GM12864 (cell line): ENCODE results near the gene PTPRR.

Source experiments
- DNase-seq: peaks from one replicate; pipeline ENCODE4 v3.0.0-alpha.2; 2011; ENCODE audit warnings: low read depth
- H3K4me3 ChIP-seq: 2 replicates; pipeline ENCODE4 v1.5.1; 2011; ENCODE audit warnings: mild to moderate bottlenecking, low read depth, low read length, control low read depth
- CTCF ChIP-seq: IDR thresholded peaks from 2 replicates; pipeline ENCODE4 v1.5.1; 2011; ENCODE audit warnings: low read depth, mild to moderate bottlenecking, moderate library complexity, low read length, control low read depth, inconsistent platforms; ENCODE audit errors: missing control alignments

PTPRR gene

DNA sequence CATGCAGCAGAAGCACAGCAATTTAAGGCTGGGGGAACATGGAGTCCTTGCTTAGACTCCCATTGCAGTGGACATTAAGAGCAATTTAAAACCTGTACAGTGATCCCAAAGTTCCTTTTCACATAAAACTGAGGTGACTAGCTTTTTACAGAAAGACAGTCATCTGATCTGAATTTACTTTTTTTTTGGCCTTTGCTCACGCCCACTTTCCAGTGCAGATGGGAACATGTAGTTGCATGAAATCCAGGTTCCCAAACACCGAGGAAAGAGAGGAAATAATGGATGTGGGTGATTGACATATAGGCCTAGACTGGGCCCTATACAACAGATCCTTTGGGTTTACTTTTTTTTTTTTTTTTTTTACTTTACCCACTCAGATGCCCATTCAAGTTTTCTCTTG lies 156.9 kb downstream of the PTPRR start:
- H3K4me3 ChIP-seq = no peak overlapping the region
- no peak for DNase-seq
- TF ChIP-seq CTCF = no peak

GRCh38 chr12:70762000-70762399 lies 158.5 kb downstream of the PTPRR start:
- H3K4me3 ChIP-seq = no peak overlapping the region
- DNase-seq = no peak
- TF ChIP-seq CTCF = no peak

DNA sequence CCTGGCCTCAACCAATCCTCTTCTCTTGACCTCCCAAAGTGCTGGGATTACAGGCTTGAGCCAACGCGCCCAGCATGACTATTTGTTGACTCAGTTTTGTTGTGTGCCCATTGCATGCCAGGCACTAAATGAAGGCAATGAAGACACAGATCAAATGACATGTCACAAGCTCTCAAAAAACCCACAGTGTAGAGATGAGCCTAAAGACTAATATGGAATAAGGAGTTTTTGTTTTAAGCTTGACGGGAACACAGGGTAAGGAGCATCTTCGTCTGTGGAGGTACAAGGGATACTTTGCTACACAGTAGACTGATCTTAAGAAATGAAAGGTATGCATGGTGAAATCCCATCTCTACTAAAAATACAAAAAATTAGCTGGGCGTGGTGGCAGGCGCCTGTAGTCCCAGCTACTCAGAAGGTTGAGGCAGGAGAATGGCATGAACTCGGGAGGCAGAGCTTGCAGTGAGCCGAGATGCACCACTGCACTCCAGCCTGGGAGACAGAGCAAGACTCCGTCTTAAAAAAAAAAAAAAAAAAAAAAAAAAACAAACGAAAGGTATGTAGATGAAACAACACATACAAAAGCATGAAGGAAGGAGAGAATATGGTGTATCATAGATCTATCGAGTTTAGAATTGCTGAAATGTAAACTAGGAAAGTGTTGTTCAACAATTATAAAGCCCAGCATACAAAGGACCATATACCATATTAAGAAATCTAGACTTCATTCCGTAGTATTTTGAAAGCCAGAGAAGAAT lies 161.2 kb downstream of the PTPRR start:
- no peak for DNase-seq
- no peak overlapping the region for H3K4me3 ChIP-seq
- no peak for TF ChIP-seq CTCF

GRCh38 chr12:70758494-70758845 lies 162.1 kb downstream of the PTPRR start:
- no peak for TF ChIP-seq CTCF
- H3K4me3 ChIP-seq = no peak overlapping the region
- no peak for DNase-seq

DNA sequence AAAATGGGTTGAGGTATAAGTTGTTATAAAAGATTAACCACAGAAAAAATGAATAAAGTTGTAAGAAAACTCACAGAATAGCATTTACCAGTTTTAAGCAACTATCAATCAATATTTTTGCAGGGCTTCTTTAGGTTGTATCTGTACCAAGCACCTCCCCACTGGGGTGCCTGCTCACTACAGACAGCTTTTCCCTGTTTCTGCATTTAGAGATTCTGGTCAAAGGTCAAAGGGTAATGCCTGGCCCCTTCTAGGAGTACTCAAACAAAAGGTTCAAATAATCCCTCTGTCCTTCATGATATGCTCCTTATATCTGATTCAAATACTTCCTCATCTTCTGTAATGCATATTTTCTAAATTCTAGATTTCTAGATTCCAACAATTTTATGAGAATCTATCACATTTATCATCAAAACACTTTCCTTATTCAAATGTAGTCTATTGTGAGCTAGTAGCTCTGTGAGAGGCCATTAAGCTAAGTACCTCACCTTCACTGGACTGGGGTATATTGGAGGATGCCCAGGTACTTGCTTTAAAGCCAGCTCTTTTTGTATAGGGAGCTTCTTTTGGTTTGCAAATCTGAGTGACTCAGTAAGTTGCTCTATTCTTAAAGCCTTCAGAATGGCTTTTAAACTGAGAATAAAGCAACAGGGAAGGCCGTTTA lies 162.6 kb downstream of the PTPRR start:
- TF ChIP-seq CTCF = no peak
- DNase-seq = no peak
- no peak overlapping the region for H3K4me3 ChIP-seq

DNA sequence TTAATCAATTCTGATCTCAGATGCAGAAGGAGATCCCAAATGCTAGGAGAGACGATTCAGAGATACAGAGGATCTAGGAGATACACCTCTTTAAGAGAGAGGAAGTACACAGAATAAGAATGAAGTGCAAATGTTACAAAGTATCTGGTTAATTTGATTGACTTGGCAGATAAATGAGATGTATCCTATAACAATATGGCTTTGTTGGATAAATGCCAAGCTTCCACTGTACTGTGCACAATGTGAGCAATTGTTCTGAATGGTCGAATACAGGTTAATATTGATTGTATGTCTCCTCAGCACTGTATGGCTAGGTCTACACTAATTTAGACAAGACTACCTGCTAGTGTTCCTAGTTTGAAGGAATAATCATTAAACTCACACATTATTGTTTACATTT lies 163.7 kb downstream of the PTPRR start:
- no peak for TF ChIP-seq CTCF
- no peak overlapping the region for H3K4me3 ChIP-seq

GRCh38 chr12:70756118-70756517 lies 164.4 kb downstream of the PTPRR start:
- no peak for DNase-seq
- H3K4me3 ChIP-seq = no peak overlapping the region
- no peak for TF ChIP-seq CTCF

More for the DNA sequence above, 163.7 kb downstream of the PTPRR start:
- DNase-seq = no peak
